HG03460 (cell line): ENCODE data around the gene ETS1.

Experiments used
- ATAC-seq: cut with Tn5 transposase; IDR thresholded peaks from one replicate; pipeline ENCODE4 v1.9.1; 2021; ENCODE audit not compliant: unreplicated experiment

The ETS1 gene

GRCh38 chr11:128570632-128571031 is 16.7 kb downstream of the ETS1 start:
- ATAC-seq, result no peak

- ATAC-seq, result no peak
Observed at GRCh38 chr11:128569291-128569690, 18.1 kb downstream of the ETS1 start.

DNA sequence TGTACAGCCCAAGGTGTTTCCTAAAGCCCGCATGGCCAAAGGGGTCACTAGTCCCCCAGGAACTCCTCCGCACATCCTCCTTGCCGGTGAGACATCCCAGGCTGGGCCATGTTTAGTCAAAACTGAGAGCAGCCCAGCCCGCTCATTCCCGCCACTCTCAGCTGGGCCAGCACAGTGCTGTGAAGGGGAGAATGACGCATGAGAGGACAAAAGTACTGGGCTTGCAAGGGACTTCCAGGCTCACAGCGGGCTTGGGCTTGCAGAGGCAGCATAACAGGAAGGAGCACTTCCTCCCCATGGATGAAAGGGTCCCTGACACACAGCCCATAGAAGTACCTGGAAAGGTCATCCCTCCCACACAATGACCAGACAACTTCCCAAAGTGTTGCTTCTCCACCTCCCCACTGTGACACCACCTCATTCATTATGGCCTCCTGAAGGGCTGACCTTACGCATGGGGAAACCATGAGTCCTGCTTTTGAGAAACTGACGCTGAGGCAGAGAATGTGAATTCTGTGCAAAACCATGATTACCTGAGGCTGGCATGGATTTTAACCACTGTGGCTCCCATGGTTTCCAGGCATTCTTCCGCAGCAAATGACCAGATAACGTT is 19.1 kb downstream of the ETS1 start:
- no peak for ATAC-seq

DNA sequence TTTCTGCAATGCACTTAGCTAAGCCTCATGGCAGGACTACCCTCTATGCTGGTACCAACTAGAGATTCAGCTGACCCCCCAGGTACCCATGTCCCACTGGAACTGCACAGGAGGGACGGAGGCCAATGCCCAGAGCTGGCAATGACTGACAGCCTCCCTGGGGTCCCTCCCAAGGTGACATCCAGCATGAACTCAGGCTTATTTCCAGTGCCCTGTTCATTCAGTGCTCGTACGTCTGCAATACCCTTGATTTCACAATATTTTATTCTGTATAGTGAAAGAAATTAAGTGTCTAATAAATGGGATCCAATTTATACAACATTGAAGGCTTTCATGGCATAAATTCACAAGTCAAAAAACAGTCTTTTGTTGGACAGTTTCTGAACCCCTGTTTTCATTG is 20.2 kb downstream of the ETS1 start:
- ATAC-seq, result no peak

DNA sequence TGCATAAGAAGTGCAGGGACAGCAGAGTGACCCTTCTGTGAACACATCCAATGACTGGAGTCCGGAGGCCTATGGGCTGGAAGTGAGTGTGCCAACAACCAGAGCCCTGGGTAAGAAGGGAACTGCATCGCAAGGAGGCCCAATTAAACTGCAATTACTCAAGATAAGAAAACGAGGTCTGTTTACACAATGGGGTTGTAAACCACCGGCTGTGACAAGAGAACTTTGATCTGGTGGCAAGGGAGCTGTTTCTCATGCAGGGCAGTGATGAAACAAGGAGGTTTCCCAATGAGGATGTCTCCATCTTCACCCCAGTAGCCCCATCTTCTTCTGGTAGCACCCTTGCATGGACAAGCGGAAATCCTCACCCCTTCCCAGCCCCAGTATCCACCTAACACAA is 21.5 kb downstream of the ETS1 start:
- ATAC-seq, result no peak

GRCh38 chr11:128564642-128565245 is 22.6 kb downstream of the ETS1 start:
- no peak for ATAC-seq

DNA sequence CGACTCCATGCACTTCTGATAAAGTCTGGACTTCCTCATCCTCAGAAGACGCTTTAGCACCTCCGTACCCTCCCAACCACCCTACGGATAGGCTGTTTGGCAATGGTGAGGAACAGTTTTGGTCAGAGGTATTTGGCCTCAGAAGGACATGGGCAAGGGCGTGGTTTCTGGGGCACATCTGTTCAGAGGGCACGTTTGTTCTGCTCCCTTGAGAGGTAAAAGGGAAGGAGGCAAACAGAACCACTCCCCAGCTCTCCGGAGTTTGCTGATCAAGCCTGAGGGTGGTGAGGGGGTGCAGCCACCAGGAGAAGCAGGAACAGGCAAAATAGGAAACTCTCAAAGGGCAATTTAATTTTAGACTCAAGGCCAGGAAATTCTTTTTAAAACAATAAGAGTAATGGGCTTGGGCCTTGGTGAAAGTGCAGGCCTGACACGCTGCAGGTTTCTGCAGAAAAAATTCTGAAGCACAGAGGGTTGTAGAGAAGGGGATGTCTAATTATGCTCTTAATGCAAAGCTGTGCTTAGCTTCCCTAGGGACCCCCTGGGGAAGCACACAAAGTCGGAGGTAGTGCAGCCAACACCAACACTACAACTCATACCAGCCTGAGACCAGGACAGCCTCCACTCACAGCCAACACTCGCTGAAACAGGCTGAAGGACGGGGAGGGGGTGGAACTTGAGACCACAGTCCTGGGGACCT is 23.3 kb downstream of the ETS1 start:
- no peak for ATAC-seq

DNA sequence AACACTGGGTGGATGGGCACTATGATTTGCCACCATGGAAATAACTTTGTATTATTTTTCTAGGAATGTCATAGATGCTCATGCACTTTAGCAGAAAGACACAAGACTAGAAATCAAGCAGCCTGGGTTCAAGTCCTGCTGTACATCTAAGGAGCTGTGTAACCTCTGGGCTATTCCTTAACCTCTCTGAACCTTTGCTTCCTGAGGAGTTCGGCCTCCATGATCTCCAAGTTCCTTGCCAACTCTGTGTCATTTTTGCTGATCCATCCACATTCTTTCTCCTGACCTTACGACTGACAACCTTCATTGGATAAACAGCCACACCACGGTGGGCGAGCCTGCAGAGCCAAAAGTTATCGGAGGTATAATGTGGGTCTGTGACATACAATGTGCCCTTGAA is 24.1 kb downstream of the ETS1 start:
- no peak for ATAC-seq

DNA sequence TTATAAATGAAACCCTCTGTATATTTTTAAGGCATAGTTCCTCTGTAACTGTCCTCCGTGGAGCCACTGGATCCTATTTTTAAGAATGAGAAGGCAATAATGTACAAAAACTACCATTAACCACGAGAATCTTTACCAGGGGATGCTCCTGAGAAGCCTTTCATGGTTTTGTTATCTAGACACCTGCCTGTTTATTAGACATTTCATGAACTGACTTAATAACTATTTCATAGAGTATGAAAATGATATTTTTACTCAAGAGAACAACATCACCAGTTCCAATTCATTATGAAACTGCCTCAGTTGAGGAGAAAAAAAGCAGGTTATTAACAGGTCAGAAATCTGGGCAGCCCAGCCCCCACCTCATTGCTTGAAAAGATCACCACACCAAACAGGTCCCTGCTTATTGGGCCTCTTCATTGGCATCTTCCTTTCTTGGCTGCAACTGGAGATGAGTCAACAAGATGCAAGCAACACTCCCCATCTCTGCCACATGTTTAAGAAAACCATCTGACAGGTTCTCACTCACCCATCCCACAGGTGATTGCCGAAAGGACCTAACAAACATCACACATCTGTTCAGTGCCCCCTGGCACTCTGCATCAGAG is 27.8 kb downstream of the ETS1 start:
- ATAC-seq, result peak; percentile 41

DNA sequence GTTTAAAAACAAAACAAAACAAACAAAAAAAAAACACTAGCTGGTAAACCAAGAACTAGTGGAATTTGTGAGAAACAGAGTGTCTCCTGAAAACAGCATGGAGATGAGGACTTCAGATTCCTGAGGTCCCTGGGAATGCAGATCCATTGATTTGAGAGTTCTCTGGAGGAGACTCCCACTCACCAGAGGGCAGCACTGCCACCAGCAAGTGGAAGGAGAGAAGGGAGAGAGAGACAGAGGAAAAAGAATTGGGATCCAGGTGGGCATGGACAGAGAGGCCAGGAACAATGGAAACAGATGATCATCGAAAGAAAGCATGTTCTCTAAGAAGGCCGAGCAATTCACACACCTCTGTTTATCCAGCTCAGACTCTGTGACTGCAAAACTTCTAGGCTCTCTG is 31.8 kb downstream of the ETS1 start:
- no peak for ATAC-seq

DNA sequence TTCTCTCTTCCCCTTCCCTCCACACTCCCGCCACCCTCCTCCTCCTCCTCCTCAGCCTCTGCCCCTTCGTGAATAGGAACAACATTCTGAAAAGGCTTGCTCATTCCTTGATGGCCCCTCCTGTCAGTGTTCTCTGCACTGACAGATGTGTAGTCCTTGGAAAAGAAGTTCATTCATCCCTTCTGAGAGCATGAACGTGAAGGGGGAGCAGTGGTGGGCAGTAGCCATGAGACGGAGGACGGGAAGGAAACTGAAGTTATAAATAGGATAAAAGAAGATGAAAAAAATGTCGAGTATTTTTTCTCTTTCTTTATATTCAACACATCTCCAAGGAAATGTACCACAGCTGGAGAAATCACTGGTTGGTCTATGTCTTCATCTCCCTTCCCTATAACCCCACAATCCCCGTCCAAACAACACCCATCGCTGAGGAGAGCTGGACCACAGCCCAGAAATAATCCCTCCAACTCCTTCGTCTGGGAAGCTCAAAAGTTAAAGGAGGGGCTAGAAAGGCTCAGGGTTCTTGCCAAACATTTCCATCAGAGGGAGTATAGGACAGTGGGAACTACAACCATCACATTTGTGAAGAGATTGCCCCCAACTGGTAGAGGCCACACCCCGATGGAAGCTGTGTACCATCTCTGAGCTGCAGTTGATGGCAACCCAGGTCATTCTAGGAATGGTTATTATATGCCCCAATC is 33.5 kb downstream of the ETS1 start:
- ATAC-seq, result no peak

- peak; percentile 59 for ATAC-seq
Observed at GRCh38 chr11:128552783-128553661, 34.3 kb downstream of the ETS1 start.

DNA sequence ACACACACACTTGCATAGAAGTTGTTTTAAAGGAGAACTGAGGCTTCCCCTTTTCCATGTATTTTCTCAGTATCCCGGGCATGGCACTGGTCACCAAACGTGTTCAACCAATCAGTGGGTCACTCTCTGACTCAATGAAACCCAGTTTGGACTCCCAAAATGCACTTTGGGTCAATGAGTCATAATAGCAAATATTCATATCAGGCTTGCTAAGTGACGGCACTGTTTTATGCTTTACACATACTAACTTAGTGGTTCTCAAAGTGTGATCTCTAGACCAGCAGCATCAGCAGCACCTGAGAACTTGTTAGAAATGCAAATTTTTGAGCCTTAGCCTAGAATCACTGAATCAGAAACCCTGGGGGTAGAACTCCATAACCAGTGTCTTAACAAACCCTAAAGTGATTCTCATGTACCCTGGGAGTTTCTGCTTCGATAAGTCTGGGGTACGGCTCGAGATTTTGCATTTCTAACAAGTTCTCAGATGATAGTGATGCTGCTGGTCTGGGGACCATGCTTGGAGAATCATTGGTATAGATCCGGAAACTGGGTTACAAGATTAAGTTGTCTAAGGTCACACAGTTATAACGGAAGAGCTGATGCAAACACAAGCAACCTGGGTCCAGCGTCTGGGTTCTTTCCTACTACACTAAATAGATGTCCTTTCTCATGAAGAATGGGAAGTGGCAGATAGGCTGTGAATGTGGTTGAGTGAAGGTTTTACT is 35.6 kb downstream of the ETS1 start:
- peak; percentile 54 for ATAC-seq

DNA sequence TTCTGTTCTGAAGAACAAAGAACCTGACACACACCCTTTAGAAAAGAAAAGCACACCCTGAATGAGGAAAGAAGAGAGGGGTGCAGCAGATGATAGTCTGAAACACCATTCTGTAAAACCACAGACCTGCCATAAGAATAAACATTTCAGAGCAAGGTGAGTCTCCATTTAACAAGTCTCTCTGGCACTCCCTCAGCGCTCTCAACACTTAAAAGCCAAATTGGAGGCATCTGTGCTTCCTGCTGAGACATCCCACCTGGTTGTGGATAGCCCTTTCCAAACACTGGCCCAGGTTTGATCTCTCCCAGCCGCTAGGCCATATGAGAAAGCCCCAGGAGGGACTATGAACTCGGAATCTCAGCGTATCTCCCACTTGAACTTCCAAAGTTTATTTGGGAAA is 36.3 kb downstream of the ETS1 start:
- no peak for ATAC-seq

DNA sequence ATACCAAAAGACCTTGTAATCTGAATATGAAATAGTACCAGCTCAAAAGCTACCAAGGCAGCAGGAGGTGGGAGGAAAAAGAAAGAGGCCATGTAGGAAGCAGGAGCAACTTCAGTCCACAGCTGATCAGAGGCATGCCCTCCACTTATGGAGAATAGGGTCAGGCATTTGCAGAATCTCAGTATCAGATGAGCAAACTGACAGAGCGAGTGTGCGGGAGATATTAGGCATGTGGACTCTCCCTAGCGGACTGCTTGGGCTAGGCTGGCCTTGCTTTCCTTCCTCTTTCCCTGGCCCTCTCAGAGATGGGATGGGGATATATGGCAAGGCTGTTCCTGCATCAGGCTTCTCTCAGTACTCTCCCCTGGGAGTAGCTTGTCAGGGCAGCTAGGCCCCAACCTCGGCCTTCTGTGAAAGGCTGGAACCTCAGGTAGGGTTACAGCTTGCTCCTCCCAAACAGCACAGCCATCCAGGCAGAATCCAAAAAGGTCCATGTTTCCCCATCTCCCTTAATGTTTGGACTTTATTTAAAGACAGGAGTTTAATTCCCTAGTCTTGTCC is 37.0 kb downstream of the ETS1 start:
- no peak for ATAC-seq

DNA sequence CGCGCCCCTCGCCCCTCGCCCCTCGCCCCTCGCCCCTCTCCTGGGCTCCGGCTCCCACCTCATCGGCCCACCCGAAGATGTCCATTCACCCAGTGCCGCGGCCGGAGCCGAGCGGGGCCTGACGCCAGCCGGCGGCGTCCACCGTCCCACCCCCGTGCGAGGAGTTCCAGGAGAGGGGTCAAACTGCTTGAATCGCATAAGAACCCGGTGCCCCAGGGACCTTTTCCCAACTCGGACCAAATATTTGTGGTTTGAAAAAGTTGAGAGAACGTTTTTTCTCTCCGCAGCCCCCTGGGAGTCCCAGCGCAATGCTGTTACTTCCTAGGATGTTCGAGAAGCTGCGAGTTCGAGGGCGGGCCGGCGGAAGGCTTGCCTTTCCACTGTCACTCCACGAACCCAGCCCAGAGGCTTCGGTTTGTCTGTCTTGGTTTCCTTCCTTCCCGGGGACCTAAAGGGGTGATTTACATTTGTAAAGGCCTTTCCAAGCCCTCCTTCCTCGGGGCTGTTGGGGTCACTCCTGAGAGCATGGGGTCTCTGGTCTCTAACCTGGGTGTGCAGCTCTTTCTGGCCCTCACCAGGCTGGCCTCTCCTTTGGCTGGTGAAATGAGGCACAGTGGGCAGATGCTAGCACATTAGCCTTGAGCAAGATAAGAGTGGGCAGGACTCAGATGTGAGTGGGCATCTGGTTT is 38.0 kb downstream of the ETS1 start:
- no peak for ATAC-seq

- ATAC-seq, result no peak
Observed at GRCh38 chr11:128548649-128549255, 38.6 kb downstream of the ETS1 start.

DNA sequence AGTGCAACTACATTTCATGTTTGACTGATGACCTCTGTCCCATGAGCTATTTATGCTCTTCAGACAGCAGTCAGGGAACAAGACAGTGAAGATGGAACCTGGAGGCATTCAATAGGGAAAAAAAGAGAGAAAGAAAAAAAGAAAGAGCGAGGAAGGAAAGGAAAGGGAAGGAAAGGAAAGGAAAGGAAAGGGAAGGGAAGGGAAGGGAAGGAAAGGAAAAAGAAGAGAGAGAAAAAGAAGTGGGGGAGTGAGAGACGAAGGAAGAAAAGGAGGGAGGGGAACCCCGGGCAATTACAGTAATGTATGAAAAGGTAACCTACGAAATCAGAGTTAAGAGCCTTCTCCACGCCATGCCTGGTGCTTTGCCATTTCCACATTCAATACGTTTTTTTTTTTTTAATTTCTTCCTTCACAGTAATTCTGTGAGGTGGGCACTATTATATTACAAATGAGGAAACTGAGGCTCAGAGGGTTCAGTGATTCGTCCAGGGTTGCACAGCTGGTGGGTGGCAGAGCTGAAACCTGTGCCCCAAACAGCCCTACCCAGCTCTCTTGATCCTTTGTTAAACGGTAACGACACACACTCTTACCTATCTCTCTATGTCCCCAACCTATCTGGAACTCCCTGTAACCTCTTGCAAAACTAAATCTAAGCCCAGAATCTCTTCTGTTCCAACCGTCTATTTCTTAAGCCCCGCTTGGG is 39.3 kb downstream of the ETS1 start:
- no peak for ATAC-seq
